GM18951 (cell line): Measurements from ENCODE around the gene SPEN.
"Not testable (repeated sequence)": the region's sequence is repeated elsewhere in the genome, so short reads cannot be mapped to it uniquely, and the experiment has no call there.

Experiments
- POLR2A ChIP-seq: IDR thresholded peaks from 4 replicates; pipeline ENCODE4 v1.6.1; 2011; ENCODE audit warnings: mild to moderate bottlenecking; ENCODE audit not compliant: insufficient read length, insufficient read depth; ENCODE audit errors: extremely low read depth
- in situ Hi-C: fragments of 300-500 bp; cut with MboI; formaldehyde crosslinking; loops from one replicate; pipeline ENCODE4 v1.12.0; 2022; ENCODE audit warnings: low sequenced_read_pairs, mixed read lengths, inconsistent platforms; ENCODE audit not compliant: unreplicated experiment

SPEN gene

DNA sequence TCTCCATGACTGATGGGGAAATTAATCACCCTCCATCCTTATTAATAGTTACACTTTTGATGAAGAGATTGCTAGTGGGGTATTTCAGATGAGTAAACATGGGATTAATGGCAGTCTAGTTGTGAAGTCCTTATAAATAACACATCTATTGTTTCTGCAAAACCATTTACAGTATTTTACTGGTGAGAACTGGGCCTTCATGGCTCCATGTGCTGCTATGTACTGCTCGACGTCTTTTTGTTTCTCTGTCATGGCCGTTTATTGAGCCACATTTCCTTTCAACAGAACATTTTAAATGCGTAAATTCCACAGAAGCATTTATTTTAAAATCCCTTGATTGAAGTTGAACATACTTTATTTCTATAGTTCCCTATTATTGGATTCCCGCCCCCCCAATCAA is 34.5 kb downstream of the SPEN start:
- TF ChIP-seq POLR2A: no peak
- in situ Hi-C loops: no loop called here

DNA sequence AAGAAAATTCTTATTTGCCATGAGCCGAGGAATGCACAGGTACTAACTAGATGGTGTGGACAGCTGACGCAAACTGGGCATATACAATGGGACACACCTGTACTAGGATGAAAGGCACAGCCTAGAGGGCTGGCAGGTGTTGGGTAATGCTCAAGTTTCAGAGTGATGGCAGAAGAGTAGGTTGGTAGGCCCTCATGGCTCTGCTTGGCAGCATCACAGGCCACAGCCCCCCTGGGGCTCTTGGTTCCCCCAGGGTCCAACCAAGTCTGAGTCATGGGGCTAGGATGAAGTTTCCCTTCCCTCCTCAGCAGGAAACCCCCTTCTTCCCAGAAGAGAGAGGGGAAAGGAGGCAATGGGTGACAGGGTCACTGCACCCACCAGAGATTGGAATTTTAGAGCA is 35.2 kb downstream of the SPEN start:
- in situ Hi-C loops: no loop called here
- TF ChIP-seq POLR2A: no peak

DNA sequence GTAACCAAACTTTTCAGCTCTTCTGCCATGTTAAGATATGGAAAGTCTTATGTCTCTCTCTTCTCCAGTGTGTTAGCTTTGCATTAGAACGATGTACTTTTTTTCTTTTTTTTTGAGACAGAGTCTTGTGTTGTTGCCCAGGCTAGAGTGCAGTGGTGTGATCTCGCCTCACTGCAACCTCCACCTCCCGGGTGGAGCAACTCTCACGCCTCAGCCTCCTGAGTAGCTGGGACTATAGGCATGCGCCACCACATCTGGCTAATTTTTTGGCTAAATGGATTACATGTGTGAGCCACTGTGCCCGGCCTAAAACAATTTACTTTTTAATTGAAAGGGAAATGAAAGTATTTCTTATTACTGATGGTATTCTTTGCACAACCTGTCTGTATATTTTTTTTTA is 35.8 kb downstream of the SPEN start:
- no peak for TF ChIP-seq POLR2A
- in situ Hi-C loops: no loop called here

DNA sequence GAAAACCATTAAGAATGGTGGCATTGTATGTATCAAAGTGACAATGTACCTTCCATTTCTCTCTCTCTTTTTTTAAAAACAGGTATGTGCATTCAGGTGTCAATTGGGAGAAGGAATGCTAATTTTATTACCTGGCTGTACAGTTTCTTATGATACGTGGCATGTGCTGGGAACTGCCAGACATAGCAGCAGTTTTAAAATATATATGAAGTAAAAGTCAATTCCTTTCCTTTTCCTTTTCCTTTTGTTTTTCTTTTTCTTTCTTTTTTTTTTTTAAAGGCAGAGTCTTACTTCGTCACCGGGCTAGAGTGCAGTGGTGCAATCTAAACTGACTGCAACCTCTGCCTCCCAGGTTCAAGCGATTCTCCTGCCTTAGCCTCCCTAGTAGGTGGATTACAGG is 37.0 kb downstream of the SPEN start:
- TF ChIP-seq POLR2A: no peak
- in situ Hi-C loops: no loop called here

DNA sequence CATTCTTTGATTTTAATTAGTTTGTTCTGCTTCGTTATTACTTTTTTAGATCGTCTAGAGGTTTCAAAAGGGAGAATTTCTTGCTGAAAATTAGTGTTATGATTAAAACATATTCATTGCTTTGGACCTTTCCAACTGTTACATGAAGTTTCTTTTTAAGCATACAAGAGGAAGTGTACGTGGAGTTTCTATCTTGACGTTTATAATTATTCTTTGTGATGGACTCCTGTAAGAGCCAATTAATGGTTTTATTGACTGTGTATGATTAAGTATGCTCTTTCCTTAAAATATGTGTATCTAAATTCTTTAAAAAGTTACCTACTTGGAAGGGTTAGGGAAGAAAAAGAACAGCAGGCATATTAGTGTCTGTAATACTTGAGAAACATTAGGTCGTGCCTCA is 37.8 kb downstream of the SPEN start:
- no peak for TF ChIP-seq POLR2A
- in situ Hi-C loops: no loop called here

DNA sequence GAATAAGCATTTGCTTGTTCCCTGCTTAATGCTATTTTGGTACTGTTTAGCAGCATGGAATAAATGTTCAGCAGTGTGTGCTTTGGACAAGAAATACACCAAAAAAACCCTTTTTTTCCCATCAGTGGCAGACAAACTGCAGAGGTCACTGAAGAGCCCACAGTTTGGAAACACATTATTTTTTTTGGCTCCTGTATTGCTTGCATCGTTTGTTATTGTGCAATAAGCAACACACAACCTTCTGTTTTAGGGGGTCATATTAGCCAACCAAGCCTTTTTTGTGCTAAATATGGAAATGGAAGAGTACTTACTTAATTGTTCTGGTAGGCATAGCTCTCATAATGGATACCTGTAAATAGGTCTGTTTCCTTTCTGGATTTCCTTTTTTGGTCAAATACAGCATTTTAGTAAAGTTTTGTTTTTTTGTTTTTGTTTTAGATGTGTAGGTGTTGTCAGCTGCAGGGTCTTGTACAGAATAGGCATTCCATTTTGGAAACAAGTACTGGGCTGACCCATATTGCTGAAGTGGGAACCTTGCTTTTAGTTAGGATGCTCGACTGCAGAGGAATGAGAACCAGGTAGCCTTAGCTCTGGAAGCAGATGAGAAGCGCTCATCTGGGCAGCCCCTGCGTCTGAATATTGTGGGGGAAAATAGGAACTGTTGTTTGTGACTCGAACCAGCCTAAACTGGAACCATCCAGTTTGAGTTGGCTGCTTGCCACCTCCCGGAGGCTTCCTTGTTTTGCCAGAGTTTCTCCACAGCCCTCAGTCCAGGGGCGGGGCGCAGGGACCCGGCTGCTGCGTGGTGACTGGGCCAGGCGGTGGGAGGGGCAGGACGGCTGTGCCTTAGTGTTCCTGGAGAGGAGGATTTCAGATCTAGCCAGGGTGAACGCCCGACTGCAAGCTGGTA is 38.4 kb downstream of the SPEN start:
- TF ChIP-seq POLR2A: no peak
- in situ Hi-C loops: no loop called here

DNA sequence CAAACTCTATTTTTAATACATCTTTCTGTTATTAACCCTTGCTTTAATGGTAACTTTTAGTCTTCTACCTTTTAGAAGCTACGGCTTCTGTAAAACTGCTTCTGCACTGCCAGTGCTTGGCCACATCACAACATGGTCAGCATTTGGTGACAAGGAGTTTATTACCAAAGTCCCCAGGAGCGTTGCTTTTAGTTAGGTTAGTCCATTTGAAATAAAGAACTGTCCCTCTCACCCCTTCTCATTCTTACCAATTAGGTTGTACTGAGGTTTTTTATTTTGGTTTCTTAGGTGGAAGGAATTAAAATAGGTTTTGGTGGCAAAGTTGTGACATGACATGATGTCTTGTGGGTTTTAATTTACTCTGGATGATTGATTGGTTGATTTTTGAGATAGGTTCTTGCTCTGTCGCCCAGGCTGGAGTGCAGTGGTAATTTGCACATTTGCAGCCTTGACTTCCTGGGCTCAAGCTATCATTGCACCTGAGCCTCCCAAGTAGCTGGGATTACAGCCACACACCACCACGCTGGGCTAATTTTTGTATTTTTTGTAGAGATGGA is 39.2 kb downstream of the SPEN start:
- in situ Hi-C loops: no loop called here
- no peak for TF ChIP-seq POLR2A

DNA sequence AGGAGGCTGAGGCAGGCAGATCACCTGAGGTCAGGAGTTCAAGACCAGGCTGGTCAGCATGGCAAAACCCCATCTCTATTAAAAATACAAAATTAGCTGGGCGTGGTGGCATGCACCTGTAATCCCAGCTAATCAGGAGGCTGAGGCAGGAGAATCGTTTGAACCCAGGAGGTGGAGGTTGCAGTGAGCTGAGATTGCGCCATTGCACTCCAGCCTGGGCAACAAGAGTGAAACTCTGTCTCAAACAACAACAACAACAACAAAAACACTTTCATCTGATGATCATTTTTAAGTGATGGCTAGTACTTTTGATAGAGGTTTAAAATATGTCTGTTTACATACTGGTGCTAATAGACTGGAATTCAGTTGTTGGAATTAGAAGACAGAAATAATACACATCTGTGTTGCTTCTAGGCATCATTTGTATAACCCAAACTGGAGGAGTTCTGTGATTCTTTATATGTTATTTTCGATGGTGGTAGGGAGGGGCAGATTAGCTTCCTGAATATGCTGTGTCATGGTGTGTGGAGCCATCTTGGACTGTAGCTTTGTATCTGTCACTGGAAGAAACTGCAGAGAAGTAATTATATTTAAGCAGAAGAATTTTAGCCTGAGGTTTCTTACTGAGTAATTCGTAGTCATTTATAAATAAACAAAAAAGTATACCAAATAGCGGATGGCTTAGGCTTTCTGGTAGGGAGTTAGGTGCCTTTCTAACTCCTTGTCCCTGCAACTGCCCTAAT is 45.5 kb downstream of the SPEN start:
- in situ Hi-C loops: not testable (repeated sequence)

DNA sequence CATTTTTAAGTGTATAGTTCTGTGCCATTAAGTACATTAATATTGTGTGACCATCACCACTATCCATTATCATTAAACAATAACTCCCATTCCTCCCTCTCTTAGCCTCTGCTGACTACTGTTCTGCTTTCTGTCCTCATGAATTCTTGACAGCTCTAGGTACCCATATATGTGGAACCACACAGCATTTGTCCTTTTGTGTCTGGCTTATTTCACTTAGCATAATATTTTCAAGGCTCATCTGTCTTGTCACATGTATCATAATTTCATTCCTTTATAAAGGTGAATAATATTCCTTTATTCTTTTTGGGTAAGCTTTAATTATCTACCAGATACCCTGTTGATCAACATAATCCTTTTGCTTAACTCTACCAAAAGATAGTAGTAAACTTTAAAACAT is 47.7 kb downstream of the SPEN start:
- TF ChIP-seq POLR2A: no peak
- in situ Hi-C loops: no loop called here

DNA sequence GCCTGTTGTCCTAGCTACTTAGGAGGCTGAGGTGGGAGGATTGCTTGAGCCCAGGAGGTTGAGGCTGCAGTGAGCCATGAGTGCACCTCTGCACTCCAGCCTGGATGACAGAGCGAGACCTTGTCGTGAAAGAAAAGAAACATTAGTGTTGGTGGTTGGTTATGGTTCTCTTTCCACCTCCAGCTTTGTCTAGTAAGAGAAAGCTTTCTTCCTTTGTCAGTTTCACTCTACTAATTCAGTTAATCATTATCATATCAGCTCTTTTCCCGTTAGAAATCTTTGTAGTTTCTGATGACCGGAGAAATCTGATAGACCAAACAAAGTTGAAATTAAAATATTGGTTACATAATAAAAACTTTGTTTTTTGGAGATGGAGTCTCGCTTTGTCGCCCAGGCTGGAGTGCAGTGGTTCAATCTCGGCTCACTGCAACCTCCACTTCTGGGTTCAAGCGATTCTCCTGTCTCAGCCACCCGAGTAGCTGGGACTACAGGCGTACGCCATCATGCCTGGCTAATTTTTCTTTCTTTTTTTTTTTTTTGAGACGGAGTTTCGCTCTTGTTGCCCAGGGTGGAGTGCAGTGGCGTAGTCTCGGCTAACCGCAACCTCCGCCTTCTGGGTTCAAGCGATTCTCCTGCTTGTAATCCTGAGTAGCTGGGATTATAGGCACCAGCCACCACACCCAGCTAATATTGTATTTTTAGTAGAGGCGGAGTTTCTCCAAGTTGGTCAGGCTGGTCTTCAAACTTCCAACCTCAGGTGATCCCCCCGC is 49.5 kb downstream of the SPEN start:
- in situ Hi-C loops: not testable (repeated sequence)

DNA sequence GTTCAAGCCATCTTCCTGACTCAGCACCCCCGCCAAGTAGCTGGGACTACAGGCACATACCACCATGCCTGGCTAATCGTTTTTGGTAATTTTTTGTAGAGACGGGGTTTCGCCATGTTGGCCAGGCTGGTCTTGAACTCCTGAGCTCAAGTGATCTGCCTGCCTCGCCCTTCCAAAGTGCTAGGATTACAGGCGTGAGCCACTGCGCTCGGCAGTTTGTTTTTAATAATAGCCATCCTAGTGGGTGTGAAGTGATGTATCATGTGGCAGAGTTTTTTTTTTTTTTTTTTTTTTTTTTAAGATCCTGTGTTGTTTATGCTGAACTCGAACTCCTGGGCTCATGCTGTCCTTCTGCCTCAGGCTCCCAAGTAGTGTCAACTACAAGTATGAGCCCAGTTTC is 51.8 kb downstream of the SPEN start:
- in situ Hi-C loops: no loop called here
- no peak for TF ChIP-seq POLR2A

DNA sequence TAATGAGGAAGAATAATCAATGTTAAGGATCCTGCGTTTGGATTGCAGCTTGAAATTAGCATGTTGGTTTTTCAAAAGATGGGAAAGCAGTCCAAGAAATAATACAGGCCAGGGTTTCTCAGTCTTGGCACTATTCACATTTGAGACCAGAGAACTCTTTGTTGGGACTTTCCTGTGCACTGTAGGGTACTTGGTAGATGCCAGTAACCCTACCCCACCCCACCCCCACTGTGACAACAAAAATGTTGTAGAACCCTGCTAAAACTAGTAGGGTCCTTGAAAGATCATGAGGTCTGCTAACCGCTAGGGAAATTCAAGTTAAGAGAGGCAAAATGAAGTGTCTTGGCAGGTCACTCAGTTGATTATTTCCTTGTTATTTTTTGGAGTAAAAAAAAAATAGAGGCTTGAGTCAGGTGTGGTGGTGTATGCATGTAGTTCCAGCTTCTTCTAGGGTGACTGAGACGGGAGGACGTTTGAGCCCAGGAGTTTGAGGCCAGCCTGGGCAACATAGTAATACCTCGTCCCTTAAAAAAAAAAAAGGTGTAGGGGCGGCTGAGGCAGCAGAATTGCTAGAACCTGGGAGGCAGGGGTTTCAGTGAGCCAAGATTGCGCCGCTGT is 53.3 kb downstream of the SPEN start:
- no peak for TF ChIP-seq POLR2A
- in situ Hi-C loops: no loop called here

DNA sequence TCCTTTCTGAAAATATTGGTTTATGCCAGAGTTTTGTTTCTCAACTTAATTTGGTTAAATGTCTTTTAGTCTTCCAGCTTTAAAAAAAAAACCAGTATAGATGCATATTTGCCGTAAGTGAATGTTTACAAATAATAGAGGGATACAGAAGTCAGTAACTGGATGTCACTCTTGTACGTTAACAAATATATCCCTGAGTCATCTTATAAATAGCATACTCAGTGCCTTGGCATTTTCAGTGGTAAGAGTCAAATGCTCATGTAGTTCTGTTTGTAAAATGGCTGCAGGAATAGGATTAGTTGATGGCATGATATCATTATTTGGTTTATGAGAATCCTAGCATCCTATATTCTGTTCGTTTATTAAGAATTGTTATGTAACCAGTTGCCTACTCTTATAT is 55.4 kb downstream of the SPEN start:
- in situ Hi-C loops: no loop called here
- TF ChIP-seq POLR2A: no peak

DNA sequence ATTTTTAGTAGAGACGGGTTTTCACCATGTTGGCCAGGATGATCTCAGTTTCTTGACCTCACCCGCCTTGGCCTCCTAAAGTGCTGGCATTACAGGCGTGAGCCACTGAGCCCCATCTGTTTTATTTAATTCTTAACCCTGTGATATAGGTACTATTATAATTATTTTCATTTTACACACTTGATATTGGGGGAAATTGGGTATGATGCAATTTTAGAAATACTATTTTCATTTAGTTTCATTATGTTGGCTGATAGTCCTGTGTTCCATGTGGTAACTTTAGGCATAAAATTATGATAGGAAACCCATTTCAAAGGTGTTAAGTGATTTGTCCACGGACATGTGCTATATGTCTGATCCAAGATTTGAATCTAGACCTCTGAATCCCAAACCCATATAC is 61.1 kb downstream of the SPEN start:
- in situ Hi-C loops: no loop called here
- TF ChIP-seq POLR2A: no peak
